ENCODE data around the gene PLOD3.

PLOD3 gene

DNA sequence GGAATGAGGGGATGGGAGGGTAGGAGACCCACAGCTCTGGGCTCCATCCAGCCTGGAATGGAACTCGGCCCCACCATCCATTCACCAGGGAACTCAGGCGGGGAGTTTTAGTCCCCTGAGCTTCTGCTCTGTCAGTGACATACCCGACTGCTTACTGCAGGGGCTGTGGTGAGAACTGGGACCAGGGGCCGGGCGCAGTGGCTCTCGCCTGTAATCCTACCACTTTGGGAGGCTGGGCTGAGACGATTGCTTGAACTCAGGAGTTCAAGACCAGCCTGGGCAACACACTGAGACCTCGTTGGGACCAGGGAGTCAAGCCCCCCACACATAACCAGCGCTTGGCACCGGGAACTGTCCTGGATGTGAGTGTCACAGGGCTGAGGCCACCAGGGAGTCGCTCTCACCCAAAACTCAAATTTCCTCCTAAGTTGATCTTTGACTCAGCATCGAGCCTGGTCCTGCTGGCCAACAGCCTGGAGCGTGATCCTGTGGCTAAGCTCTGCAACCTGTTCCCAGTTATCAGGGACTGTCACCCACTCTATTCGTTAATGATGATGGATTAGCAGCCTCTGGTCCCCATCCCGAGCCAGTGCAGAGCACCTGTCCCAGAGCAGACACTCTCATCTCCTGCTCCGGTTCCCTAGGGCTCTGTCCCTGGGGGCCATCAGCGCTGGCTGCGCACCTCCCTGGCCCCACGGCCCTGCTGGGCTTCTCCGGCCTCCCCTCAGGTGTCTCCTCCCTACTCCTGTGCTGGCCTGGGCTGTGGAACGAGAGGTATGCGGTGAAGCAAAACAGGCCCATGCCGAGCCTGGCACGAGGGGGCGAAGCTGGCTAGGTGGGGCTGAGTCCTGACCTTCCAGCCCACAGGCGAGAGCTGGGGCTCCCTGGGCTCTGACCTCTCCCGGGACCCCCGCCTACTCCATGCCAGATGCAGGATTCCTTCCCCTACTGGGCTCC is 21.1 kb upstream of the PLOD3 start:
- Histone ChIP-seq H3K4me1 (ENCODE audit: control insufficient read depth, insufficient read depth, low read length) (peaks cover 8% of the 10 kb centered on the region), H3K9me3 (ENCODE audit: control insufficient read depth, low read length) (no peaks in the 10 kb centered on the region), H3K4me3 (ENCODE audit: insufficient read depth, low read depth, low read length) (no peak overlapping the region), H3K27ac (ENCODE audit: insufficient read depth, low read depth, low read length, poor library complexity, severe bottlenecking) (no peak overlapping the region), H3K27me3 (ENCODE audit: control insufficient read depth, insufficient read depth, low read length, poor library complexity, severe bottlenecking) (no peaks in the 10 kb centered on the region), H3K36me3 (ENCODE audit: control insufficient read depth, insufficient read depth, low read length) (peaks cover 4% of the 10 kb centered on the region)
- 84 to 86% methylated on average over 28 of the region's 28 CpGs for WGBS, 2 experiments

DNA sequence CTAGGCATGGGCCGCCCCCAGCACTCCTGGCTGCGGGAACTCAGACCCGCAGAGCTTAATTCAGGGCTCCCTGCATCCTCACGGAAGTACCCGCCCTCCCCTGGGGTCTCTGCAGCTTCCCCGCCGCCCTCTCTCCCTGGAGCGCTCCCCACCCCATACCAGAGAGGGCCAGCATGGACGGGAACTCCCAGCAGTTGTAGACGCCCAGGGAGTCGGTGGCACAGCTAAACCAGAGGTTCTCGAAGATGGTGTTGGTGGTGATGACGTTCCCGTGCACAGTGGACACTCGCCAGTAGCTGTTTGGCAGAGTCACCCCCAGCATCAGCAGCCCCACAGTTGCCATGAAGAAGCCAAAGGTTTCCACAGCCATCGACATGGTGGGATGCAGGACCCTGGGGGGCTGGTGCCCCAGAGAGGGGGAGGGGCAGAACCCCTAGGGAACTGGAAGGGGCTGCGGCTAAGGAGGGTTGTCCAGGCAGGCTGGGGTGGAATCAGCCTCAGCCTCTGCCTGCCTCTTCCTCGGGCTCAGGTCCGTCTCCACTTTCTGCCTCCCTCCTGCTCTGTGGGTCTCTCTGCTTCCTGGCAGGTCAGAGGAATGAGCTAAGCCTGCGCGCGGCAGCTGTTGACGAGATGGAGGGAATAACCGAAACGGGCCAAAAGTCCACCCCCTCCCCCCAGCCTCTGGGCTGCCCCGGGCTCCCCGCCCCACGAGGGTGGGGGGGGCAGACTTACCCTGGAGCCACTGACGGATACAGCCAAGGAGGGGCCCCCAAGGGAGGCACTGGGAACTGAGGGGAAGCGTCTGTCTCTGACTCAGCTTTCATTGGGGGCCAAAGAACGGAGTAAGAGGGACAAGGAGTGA is 20.1 kb upstream of the PLOD3 start, which contains the start of gene CLDN15:
CLDN15 (minus strand) TSS at position 597 of the 862 bp plus-strand sequence; CDS start at position 376, 221 bp downstream.
- Histone ChIP-seq H3K36me3 (ENCODE audit: control insufficient read depth, insufficient read depth, low read length) (peaks cover 4% of the 10 kb centered on the region), H3K27me3 (ENCODE audit: control insufficient read depth, insufficient read depth, low read length, poor library complexity, severe bottlenecking) (peaks cover 4% of the 10 kb centered on the region), H3K4me1 (ENCODE audit: control insufficient read depth, insufficient read depth, low read length) (peaks cover 12% of the 10 kb centered on the region), H3K4me3 (ENCODE audit: insufficient read depth, low read depth, low read length) (no peak within 1 kb of the TSS), H3K9me3 (ENCODE audit: control insufficient read depth, low read length) (no peaks in the 10 kb centered on the region), H3K27ac (ENCODE audit: insufficient read depth, low read depth, low read length, poor library complexity, severe bottlenecking) (no peak within 1 kb of the TSS)
- WGBS, 2 experiments = 85 to 88% methylated on average over 31 of the region's 31 CpGs

DNA sequence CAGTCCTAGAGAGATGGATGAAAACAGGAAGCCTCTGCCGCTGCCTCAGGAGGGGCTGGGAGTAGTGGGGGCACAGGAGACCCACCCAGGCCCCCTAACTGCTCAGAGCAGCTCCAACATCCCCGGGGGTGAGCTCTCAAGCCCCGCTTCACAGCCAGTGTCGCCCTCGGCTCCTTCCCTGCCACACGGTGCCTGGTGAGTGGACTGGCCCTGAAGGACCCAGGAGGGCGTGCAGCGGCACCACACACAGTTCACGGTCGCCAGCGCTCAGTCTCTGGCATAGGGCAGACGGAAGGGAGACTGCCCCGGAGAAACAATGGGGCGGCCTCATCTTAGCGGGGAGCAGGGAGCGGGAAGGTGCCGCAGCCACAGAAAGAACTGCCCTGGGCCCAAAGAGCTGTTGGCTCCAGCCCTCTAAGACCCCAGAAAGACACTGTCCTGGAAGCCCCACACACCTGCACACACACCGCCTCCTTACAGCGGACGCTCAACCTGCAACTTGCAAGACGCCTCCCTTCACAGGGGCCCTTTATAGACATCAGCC is 19.0 kb upstream of the PLOD3 start:
- Histone ChIP-seq H3K4me1 (ENCODE audit: control insufficient read depth, insufficient read depth, low read length) (peaks cover 22% of the 10 kb centered on the region), H3K27me3 (ENCODE audit: control insufficient read depth, insufficient read depth, low read length, poor library complexity, severe bottlenecking) (peaks cover 5% of the 10 kb centered on the region), H3K9me3 (ENCODE audit: control insufficient read depth, low read length) (no peaks in the 10 kb centered on the region), H3K36me3 (ENCODE audit: control insufficient read depth, insufficient read depth, low read length) (peaks cover 4% of the 10 kb centered on the region), H3K4me3 (ENCODE audit: insufficient read depth, low read depth, low read length) (no peak overlapping the region), H3K27ac (ENCODE audit: insufficient read depth, low read depth, low read length, poor library complexity, severe bottlenecking) (no peak overlapping the region)
- 95% methylated on average over 21 of the region's 21 CpGs for WGBS, 2 experiments

DNA sequence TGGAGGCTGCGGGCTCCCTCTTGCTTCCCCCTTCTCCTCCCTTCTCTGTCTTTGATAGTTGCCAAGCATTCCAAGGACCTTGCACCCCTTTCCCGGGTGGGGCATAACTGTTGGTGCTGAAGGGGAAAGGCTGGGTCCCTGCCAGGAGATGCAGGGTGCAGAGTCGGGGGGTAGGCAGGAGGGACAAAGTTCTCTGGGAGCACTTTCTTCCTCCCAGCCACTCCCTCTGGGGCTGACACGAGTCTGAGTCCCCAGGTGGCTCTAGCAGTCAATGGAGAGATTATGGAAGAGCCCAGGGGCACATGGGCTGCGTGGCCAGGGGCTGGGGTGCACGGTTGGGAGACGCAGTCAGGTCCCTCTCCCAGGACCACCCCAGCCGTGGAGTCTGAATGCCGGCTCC is 18.1 kb upstream of the PLOD3 start:
- WGBS, 2 experiments = 84 to 88% methylated on average over 9 of the region's 9 CpGs
- H3K27ac ChIP-seq (ENCODE audit: insufficient read depth, low read depth, low read length, poor library complexity, severe bottlenecking) = no peak overlapping the region
- no peaks in the 10 kb centered on the region for H3K9me3 ChIP-seq (ENCODE audit: control insufficient read depth, low read length)
- H3K27me3 ChIP-seq (ENCODE audit: control insufficient read depth, insufficient read depth, low read length, poor library complexity, severe bottlenecking) = peaks cover 5% of the 10 kb centered on the region
- no peak overlapping the region for H3K4me3 ChIP-seq (ENCODE audit: insufficient read depth, low read depth, low read length)
- H3K36me3 ChIP-seq (ENCODE audit: control insufficient read depth, insufficient read depth, low read length) = peaks cover 4% of the 10 kb centered on the region
- peaks cover 22% of the 10 kb centered on the region for H3K4me1 ChIP-seq (ENCODE audit: control insufficient read depth, insufficient read depth, low read length)

GRCh38 chr7:101235050-101235449 is 17.7 kb upstream of the PLOD3 start:
- no peaks in the 10 kb centered on the region for H3K9me3 ChIP-seq (ENCODE audit: control insufficient read depth, low read length)
- peaks cover 4% of the 10 kb centered on the region for H3K36me3 ChIP-seq (ENCODE audit: control insufficient read depth, insufficient read depth, low read length)
- whole genome bisulfite sequencing, 2 experiments = 78 to 79% methylated on average over 11 of the region's 11 CpGs
- peaks cover 5% of the 10 kb centered on the region for H3K27me3 ChIP-seq (ENCODE audit: control insufficient read depth, insufficient read depth, low read length, poor library complexity, severe bottlenecking)
- no peak overlapping the region for H3K4me3 ChIP-seq (ENCODE audit: insufficient read depth, low read depth, low read length)
- H3K27ac ChIP-seq (ENCODE audit: insufficient read depth, low read depth, low read length, poor library complexity, severe bottlenecking) = no peak overlapping the region
- H3K4me1 ChIP-seq (ENCODE audit: control insufficient read depth, insufficient read depth, low read length) = peaks cover 22% of the 10 kb centered on the region

GRCh38 chr7:101234636-101235035 is 17.3 kb upstream of the PLOD3 start:
- Histone ChIP-seq H3K27me3 (ENCODE audit: control insufficient read depth, insufficient read depth, low read length, poor library complexity, severe bottlenecking) (peaks cover 5% of the 10 kb centered on the region), H3K27ac (ENCODE audit: insufficient read depth, low read depth, low read length, poor library complexity, severe bottlenecking) (no peak overlapping the region), H3K9me3 (ENCODE audit: control insufficient read depth, low read length) (no peaks in the 10 kb centered on the region), H3K4me1 (ENCODE audit: control insufficient read depth, insufficient read depth, low read length) (peaks cover 22% of the 10 kb centered on the region), H3K36me3 (ENCODE audit: control insufficient read depth, insufficient read depth, low read length) (peaks cover 4% of the 10 kb centered on the region), H3K4me3 (ENCODE audit: insufficient read depth, low read depth, low read length) (no peak overlapping the region)
- 87 to 89% methylated on average over 5 of the region's 5 CpGs for WGBS, 2 experiments

DNA sequence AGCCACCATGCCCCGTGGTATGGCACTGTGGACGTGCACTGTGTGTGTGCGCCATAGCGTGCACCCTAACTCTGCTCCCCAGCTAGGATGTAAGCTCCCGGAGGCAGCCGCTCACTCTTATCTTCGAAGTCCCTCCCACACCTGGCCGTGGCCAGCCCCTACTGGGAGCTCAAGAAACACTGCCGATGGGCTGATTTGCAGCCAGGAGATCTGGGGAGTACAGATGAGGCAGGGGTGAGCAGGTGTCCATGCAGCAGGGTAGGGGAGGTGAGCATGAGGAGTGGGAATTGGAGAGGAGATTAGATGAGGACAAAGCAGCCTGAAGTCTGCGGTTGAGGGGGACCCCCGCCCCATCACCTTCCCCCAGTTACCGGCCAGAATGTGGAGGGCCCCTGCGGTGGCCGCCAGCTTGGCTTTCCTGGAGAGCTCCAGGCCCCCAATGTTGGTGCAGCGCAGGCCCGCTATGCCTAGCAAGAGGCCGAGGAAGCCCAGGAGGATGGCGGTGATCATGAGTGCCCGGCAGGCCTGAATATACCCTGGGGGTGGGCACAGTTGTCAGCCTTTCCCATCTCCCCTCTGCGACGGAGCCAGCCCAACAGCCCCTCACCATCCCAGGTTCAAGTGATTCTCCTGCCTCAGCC is 16.6 kb upstream of the PLOD3 start:
- 90 to 93% methylated on average over 21 of the region's 21 CpGs for WGBS, 2 experiments
- Histone ChIP-seq H3K4me1 (ENCODE audit: control insufficient read depth, insufficient read depth, low read length) (peaks cover 22% of the 10 kb centered on the region), H3K27me3 (ENCODE audit: control insufficient read depth, insufficient read depth, low read length, poor library complexity, severe bottlenecking) (peaks cover 5% of the 10 kb centered on the region), H3K9me3 (ENCODE audit: control insufficient read depth, low read length) (no peaks in the 10 kb centered on the region), H3K4me3 (ENCODE audit: insufficient read depth, low read depth, low read length) (no peak overlapping the region), H3K27ac (ENCODE audit: insufficient read depth, low read depth, low read length, poor library complexity, severe bottlenecking) (no peak overlapping the region), H3K36me3 (ENCODE audit: control insufficient read depth, insufficient read depth, low read length) (peaks cover 4% of the 10 kb centered on the region)

- Histone ChIP-seq H3K27ac (ENCODE audit: insufficient read depth, low read depth, low read length, poor library complexity, severe bottlenecking) (no peak overlapping the region), H3K36me3 (ENCODE audit: control insufficient read depth, insufficient read depth, low read length) (no peaks in the 10 kb centered on the region), H3K27me3 (ENCODE audit: control insufficient read depth, insufficient read depth, low read length, poor library complexity, severe bottlenecking) (peaks cover 5% of the 10 kb centered on the region), H3K9me3 (ENCODE audit: control insufficient read depth, low read length) (no peaks in the 10 kb centered on the region), H3K4me3 (ENCODE audit: insufficient read depth, low read depth, low read length) (peak overlapping the region; percentile 33), H3K4me1 (ENCODE audit: control insufficient read depth, insufficient read depth, low read length) (peaks cover 14% of the 10 kb centered on the region)
- WGBS, 2 experiments = 4 to 5% methylated on average over 52 of the region's 52 CpGs
These were observed 14.9 kb upstream of the PLOD3 start for GRCh38 chr7:101232141-101232850.

DNA sequence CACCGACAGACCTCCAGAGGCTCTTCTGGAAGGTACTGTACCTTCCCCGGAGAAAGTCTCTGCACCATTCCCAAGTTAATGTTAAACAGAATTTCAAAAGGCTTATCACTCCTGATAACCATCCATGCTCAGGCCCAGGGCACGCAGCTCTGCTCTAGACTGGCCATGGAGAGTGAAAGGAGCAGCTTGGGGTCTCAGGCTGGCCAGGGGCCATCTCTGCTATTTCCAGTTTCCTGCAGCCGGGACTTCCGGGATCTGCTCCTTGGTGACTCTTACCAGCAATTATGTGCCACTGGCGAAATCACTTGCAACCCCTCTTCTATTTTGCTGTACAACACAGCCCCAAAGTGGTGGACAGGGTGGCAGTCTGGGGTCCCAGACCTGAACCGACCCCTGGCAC is 14.3 kb upstream of the PLOD3 start:
- no peaks in the 10 kb centered on the region for H3K36me3 ChIP-seq (ENCODE audit: control insufficient read depth, insufficient read depth, low read length)
- H3K27me3 ChIP-seq (ENCODE audit: control insufficient read depth, insufficient read depth, low read length, poor library complexity, severe bottlenecking) = peaks cover 5% of the 10 kb centered on the region
- H3K4me1 ChIP-seq (ENCODE audit: control insufficient read depth, insufficient read depth, low read length) = peaks cover 14% of the 10 kb centered on the region
- no peak overlapping the region for H3K4me3 ChIP-seq (ENCODE audit: insufficient read depth, low read depth, low read length)
- H3K27ac ChIP-seq (ENCODE audit: insufficient read depth, low read depth, low read length, poor library complexity, severe bottlenecking) = no peak overlapping the region
- WGBS, 2 experiments = 84 to 86% methylated on average over 7 of the region's 7 CpGs
- no peaks in the 10 kb centered on the region for H3K9me3 ChIP-seq (ENCODE audit: control insufficient read depth, low read length)
